Activated naive CD8-positive, alpha-beta T cell treated with anti-CD3 and anti-CD28 coated beads for 36 hours (primary cell): ENCODE results near the gene OAT. TPM values are rescaled to one million over a fixed set of nuclear protein-coding genes. Genes with fewer than 3 reads are reported as not detected.

Source experiments
- DNase-seq: peaks from one replicate; pipeline ENCODE4 v3.0.0; 2021
- H3K27ac Mint-ChIP-seq: one replicate; pipeline ENCODE4 v1.8.0; 2022; ENCODE audit warnings: mild to moderate bottlenecking, moderate library complexity, mixed read lengths
- H3K27me3 Mint-ChIP-seq: one replicate; pipeline ENCODE4 v1.8.0; 2022; ENCODE audit warnings: mild to moderate bottlenecking, mixed read lengths
- H3K36me3 Mint-ChIP-seq: one replicate; pipeline ENCODE4 v1.8.0; 2021; ENCODE audit warnings: mild to moderate bottlenecking, mixed read lengths
- H3K4me1 Mint-ChIP-seq: one replicate; pipeline ENCODE4 v1.8.0; 2021; ENCODE audit warnings: mixed read lengths
- H3K4me3 Mint-ChIP-seq: one replicate; pipeline ENCODE4 v1.8.0; 2022; ENCODE audit warnings: mild to moderate bottlenecking, moderate library complexity, mixed read lengths
- H3K9me3 Mint-ChIP-seq: one replicate; pipeline ENCODE4 v1.8.0; 2022; ENCODE audit warnings: mixed read lengths
- total RNA-seq, 2 experiments: library from RNA; stranded (reverse); gene quantifications; one replicate each; pipeline ENCODE4 v1.2.3, GENCODE V29; 2021

The OAT gene
- total RNA-seq, 2 experiments from 2014 or later, result 43.1 to 47.1 TPM

DNA sequence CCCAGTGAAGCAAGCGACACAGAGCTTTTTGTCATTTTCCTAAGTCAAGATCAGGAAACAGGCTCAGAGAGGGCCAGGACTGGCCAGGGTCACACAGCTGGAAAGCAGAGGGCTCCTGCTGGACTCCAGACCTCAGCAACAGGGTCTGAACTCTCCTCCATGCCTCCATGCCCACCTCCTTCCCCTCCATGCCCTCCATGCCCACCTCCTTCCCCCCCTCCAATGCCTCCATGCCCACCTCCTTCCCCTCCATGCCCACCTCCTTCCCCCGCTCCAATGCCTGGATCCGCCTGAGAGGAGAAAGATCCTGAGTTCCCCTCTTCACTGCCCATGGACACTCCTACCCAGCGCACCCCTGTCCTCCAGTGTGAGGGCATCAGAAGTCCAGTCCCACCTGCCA is 51.3 kb downstream of the OAT start:
- DNase-seq, result no peak
- H3K4me3 Mint-ChIP-seq, result no peak overlapping the region
- no peak overlapping the region for H3K27ac Mint-ChIP-seq
- peaks cover 4% of the 10 kb centered on the region for H3K27me3 Mint-ChIP-seq
- H3K9me3 Mint-ChIP-seq, result no peaks in the 10 kb centered on the region
- no peaks in the 10 kb centered on the region for H3K4me1 Mint-ChIP-seq
- H3K36me3 Mint-ChIP-seq, result no peaks in the 10 kb centered on the region

DNA sequence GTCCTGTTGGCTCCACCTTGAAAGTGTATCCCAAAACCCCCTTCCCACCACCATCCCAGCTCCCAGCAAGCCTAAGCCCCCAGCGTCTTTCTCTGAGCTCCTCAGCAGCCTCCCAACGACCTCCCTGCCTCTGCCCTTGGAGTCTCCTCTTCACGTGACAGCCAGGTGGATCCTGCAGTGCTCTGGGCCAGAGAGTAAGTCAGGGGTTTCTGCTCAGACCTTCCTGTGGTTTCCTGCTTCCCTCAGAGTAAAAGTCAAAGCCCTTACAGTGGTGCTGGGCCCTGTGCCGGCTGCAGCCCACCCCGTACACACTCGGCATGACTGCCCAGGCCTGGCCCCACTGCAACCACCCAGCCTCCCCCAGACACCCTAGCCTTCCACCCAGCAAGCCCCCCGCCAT is 51.9 kb downstream of the OAT start:
- Mint-ChIP-seq H3K9me3 (no peaks in the 10 kb centered on the region), H3K4me1 (no peaks in the 10 kb centered on the region), H3K4me3 (no peak overlapping the region), H3K36me3 (no peaks in the 10 kb centered on the region), H3K27ac (no peak overlapping the region), H3K27me3 (peaks cover 3% of the 10 kb centered on the region)
- DNase-seq, result no peak

DNA sequence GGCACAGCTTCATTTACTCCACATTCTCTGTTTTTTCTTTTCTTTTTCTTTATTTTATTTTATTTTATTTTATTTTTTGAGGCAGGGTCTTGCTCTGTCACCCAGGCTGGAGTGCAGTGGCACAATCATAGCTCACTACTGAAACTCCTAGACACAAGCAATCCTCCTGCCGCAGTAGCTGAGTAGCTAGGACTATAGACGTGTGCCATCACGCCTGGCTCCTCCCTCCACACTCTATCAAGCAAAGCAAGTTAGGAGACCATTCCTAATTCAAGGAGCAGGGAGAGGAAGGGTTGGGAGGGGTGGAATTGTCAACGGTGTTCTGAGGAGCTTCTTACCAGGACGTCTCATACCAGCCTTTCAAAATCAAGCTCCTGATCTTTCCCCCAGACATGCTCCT is 52.4 kb downstream of the OAT start:
- H3K36me3 Mint-ChIP-seq, result no peaks in the 10 kb centered on the region
- H3K4me1 Mint-ChIP-seq, result no peaks in the 10 kb centered on the region
- DNase-seq, result no peak
- no peaks in the 10 kb centered on the region for H3K27me3 Mint-ChIP-seq
- no peaks in the 10 kb centered on the region for H3K9me3 Mint-ChIP-seq
- no peak overlapping the region for H3K27ac Mint-ChIP-seq
- no peak overlapping the region for H3K4me3 Mint-ChIP-seq

DNA sequence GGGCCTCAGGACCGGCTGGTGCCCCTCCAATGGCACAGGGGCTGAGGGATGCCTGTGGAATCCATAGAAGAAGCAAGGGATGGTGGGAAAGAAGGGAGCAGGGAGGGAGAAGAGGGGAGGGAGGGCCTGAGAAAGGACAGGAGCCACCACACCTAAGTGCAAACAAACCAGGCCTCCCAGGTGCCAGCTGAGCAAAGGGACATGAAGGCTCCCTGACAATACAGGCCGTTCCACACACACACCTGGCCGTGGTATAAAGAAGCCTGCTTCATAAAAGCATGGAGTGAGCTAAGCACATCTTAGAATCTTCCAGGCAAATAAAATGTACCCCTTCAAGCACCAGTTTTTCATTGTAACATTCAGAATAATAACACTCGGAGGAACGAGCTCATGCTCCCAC is 54.0 kb downstream of the OAT start:
- no peaks in the 10 kb centered on the region for H3K36me3 Mint-ChIP-seq
- H3K4me1 Mint-ChIP-seq, result no peaks in the 10 kb centered on the region
- H3K4me3 Mint-ChIP-seq, result no peak overlapping the region
- H3K27ac Mint-ChIP-seq, result no peak overlapping the region
- H3K27me3 Mint-ChIP-seq, result no peaks in the 10 kb centered on the region
- no peak for DNase-seq
- peaks cover 2% of the 10 kb centered on the region for H3K9me3 Mint-ChIP-seq

DNA sequence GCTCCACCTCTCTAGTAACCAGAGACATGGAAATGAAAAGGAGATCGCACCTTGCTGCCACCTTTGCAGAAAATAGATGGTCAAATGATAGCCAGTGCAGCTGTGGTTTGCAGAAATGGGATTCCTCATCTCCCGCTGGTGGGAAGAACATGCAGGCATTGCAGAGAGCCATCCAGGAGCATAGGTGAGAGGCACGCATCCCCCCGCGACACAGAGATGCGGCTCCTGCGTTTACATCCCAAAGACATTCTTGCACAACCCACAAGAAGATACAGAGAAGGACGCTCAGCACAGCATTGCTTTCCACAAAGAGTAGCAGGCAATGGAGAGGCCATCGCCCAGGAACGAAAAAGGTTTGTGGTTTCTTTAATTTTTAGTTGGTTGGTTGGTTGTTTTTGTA is 56.2 kb downstream of the OAT start:
- peaks cover 8% of the 10 kb centered on the region for H3K9me3 Mint-ChIP-seq
- no peak for DNase-seq
- H3K27me3 Mint-ChIP-seq, result no peaks in the 10 kb centered on the region
- H3K27ac Mint-ChIP-seq, result no peak overlapping the region
- no peaks in the 10 kb centered on the region for H3K36me3 Mint-ChIP-seq
- no peak overlapping the region for H3K4me3 Mint-ChIP-seq
- no peaks in the 10 kb centered on the region for H3K4me1 Mint-ChIP-seq

DNA sequence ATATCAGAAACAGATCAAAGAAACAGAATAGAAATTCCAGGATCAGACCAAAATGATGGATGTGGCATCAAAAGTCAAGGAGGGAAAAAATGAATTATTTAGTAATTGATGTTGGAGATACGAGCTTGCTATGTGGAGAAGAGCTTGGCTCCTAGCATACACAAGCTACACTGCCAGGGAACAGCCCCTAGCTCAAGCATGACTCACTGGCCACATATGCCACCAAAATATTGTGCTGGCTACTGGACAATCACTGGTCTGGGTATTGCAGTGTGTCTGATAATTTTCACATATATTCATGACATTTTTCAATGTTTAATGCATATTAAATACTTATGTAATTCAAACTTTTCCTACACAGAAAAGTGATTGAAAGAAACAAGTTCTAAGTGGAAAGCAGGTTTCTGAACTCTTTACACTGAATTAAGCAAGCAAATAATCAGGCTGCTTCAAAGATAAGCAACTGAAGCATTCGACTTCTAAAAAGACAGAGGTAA is 59.3 kb downstream of the OAT start:
- no peak overlapping the region for H3K27ac Mint-ChIP-seq
- DNase-seq, result no peak
- no peak overlapping the region for H3K4me3 Mint-ChIP-seq
- H3K27me3 Mint-ChIP-seq, result peaks cover 8% of the 10 kb centered on the region
- H3K9me3 Mint-ChIP-seq, result peaks cover 8% of the 10 kb centered on the region
- H3K4me1 Mint-ChIP-seq, result peaks cover 10% of the 10 kb centered on the region
- H3K36me3 Mint-ChIP-seq, result no peaks in the 10 kb centered on the region

DNA sequence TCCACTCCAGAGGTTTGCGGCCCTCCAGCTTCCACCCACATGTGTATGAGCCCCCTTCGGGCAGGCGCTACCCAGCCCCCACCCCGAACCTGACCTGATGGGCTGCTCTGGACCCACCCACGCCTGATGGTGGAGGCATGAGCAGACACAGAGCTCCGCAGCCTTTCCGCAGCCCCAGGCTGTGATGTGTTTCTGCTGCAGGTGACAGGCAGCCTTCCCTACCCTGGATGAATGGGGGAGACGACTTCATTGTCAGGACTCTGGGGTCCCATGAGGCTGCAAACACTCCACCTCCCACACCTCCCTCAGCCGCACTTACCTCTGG is 61.2 kb downstream of the OAT start:
- H3K36me3 Mint-ChIP-seq, result no peaks in the 10 kb centered on the region
- peaks cover 8% of the 10 kb centered on the region for H3K27me3 Mint-ChIP-seq
- no peak overlapping the region for H3K4me3 Mint-ChIP-seq

DNA sequence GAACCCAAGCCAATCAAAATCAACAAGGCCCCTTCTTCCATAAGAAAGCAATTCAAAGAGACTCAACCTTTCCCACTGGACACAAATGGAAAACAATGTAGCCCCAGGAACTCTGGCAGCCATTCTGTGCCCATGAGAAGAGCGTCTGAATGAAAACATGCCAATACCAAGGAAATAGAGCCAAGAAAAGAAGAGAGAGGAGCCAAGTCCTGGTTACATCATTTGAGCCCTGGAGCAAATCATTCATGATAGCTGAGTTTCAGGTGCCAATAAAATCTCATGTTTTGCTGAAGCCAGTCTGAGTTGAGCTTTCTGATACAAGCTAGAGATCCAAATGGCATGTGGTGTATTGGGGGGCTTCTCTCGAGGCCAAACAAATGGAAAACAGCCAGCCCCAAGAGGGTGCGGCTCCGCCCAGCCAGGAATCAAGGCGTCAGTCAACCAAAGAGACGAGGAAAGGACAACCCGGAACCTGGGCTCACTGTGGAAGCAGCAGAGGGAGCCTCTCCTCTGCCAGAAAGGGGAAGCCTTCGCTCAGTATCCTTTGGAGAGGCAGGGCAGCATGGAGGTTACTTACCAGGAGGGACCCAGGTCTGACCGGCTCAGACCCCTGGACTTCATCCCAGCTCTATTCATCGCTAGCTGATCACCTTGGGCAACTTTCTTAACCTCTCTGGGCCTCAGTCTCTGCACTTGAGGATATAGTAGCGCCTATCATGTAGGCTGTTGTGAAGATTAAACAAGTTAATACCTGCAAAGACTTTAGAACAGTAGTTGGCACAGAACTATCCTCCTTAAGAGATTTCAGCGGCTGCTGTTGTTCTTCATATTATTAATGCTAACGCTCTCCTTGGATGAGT is 61.8 kb downstream of the OAT start:
- H3K36me3 Mint-ChIP-seq, result no peaks in the 10 kb centered on the region
- DNase-seq, result no peak
- H3K27ac Mint-ChIP-seq, result no peak overlapping the region
- peaks cover 8% of the 10 kb centered on the region for H3K27me3 Mint-ChIP-seq
- H3K4me3 Mint-ChIP-seq, result no peak overlapping the region
- H3K4me1 Mint-ChIP-seq, result peaks cover 13% of the 10 kb centered on the region
- peaks cover 8% of the 10 kb centered on the region for H3K9me3 Mint-ChIP-seq

More for the DNA sequence above, 61.2 kb downstream of the OAT start:
- peaks cover 13% of the 10 kb centered on the region for H3K4me1 Mint-ChIP-seq
- H3K27ac Mint-ChIP-seq, result no peak overlapping the region
- peaks cover 8% of the 10 kb centered on the region for H3K9me3 Mint-ChIP-seq
- no peak for DNase-seq

DNA sequence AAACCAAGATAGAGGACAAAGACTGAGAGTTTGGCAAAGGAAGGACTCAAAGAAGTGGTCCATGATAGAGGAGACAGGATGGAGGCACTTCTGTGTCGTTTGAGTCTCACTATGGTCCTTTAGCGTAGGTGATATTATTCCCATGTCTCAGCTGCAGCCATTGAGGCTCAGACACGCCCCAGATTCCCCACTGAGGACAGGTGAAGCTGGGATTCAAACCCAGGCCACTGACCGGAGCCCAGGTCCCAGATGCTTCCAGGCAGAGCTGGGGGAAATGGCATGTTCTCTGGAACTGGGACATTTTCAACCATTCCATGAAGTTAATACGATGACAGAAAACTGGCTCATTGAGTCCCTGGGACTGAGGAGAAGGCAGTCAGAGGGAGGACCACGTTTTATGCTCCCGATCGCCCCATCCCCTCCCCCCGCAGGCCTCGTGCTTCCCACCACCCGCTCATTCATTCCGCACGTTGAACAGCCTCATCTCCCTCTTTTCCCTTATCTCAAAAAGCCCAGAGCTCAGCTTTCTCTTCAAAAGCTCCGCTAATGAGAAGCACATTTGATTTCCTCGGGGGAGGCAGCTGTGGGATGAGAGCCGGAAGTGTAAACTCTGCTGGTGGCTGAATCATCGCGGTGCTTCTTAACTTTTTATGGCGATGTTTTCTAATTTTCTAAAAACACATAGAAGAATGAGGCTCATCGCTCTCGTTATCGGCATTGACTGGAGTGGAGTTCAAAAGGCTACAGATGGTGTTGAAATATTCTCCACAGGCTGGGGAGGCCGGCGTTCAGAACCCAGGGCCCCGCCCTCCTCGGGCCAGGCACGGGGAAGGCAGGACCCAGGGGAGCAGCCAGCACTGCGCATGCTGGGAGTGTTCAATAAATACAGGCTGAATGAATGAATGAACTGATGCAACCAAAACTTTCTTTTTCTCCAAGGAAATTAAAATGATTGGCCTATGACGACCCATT is 64.0 kb downstream of the OAT start:
- no peaks in the 10 kb centered on the region for H3K36me3 Mint-ChIP-seq
- peak overlapping the region; percentile 78 for H3K4me3 Mint-ChIP-seq
- peaks cover 13% of the 10 kb centered on the region for H3K4me1 Mint-ChIP-seq
- H3K9me3 Mint-ChIP-seq, result peaks cover 6% of the 10 kb centered on the region
- H3K27me3 Mint-ChIP-seq, result peaks cover 8% of the 10 kb centered on the region
- peak overlapping the region; percentile 88 for H3K27ac Mint-ChIP-seq
- peak; percentile 54 for DNase-seq

DNA sequence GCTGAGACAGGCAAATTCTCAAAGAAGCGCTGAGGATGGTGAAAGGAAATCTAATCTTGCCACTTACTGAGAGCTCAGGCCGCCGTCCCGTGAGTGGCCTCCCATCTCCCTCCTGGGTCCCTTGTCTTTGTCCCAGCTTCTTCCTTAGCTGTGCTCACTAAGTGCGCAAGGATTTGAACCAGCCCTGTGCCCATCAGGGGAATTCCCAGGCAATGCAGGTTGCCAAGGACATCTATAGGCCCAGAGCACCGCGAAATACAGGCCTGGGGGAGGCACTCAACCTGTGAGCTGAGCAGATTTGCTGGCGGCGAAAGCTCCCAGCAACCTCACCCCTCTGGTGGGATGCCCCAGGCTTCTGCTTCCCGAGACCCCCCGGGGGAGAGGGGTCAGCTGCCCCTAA is 64.8 kb downstream of the OAT start:
- Mint-ChIP-seq H3K4me1 (peaks cover 13% of the 10 kb centered on the region), H3K27me3 (peaks cover 8% of the 10 kb centered on the region), H3K27ac (no peak overlapping the region), H3K4me3 (no peak overlapping the region), H3K9me3 (peaks cover 3% of the 10 kb centered on the region), H3K36me3 (no peaks in the 10 kb centered on the region)
- no peak for DNase-seq

DNA sequence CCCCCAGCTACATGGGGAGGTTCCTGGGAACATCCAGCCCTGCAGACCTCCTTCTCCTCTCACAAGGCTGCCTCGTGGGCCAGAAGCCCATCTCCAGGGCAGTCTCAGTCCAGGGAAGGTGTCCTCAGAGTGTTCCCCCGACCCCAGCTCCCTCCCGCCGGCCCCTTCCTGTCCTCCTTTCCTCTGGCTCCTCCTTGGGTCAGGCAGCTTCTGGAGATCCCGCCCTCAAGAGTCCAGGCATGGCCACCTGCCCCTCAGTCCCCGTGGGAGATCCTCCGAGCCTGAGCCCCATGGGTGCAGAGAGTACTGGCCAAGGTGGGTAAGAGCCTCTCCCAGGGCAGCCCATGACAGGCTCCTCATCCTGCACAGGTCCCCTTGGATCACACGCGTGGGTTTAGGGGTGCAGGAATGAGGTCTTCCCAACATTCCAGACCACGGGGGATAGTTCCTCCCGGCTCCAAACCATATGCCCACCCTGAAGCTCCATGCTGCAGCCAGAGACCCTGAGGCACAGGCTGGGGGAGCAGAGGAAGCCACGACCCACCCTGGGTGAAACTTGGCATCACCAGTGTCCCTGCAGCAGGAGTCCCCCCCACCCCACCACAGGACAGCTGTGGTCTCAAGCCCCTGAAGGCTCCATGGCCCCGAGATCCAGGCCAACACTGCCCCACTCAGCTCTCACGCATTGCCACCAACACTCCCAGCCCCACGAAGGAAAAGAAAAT is 65.5 kb downstream of the OAT start:
- DNase-seq, result no peak
- no peak overlapping the region for H3K4me3 Mint-ChIP-seq
- peaks cover 13% of the 10 kb centered on the region for H3K4me1 Mint-ChIP-seq

DNA sequence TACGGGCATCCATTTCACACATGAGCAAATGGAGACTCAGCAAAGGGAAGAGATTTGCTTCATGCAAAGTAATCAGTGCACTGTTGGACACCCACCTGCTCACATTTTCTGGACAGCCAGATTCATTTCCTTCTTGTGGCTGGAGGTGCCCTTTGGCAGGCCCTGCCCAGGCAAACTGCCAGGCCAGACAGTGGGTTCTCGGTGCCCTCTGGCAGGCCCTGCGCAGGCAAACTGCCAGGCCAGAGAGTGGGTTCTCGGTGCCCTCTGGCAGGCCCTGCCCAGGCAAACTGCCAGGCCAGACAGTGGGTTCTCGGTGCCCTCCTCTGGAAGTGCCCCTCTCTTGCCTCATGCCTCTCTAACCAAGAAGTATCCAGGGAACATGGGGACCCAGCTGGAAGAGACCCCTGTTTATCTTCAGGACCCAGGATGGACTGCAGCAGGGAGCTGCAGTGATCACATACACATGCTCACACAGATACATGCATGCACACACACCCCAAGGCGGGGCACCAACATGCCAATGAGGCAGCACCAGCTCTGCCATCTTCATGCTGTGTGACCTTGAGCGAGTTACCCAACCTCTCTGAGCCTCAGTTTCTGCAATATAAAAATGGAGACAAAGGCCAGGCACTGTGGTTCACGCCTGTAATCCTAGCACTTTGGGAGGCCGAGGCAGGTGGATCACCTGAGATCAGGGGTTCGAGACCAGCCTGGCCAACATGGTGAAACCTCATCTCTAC is 67.1 kb downstream of the OAT start:
- Mint-ChIP-seq H3K9me3 (no peaks in the 10 kb centered on the region), H3K4me1 (peaks cover 13% of the 10 kb centered on the region), H3K27me3 (peaks cover 8% of the 10 kb centered on the region), H3K27ac (no peak overlapping the region), H3K4me3 (no peak overlapping the region), H3K36me3 (no peaks in the 10 kb centered on the region)
- DNase-seq, result no peak

More for the DNA sequence above, 65.5 kb downstream of the OAT start:
- Mint-ChIP-seq H3K36me3 (no peaks in the 10 kb centered on the region), H3K27ac (no peak overlapping the region), H3K27me3 (peaks cover 8% of the 10 kb centered on the region), H3K9me3 (no peaks in the 10 kb centered on the region)

DNA sequence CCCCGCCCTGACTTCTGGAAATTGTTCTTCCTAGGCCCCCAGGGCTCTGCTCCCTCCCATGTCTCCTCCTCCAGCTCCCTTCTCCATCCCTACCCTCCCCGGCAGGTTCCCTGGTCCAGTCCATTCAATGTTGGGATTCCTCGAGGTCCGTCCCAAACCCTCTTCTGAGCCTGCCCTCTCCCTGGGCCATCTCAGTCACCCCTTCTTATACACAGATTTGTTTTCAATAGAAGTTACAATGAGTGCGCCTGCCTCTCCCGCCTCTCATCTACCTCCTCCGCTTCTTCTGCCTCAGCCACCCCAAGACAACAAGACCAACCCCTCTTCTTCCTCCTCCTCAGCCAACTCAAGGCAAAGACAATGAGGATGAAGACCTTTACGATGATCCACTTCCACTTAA is 67.9 kb downstream of the OAT start:
- H3K4me1 Mint-ChIP-seq, result peaks cover 13% of the 10 kb centered on the region
- H3K27me3 Mint-ChIP-seq, result peaks cover 8% of the 10 kb centered on the region
- no peak overlapping the region for H3K4me3 Mint-ChIP-seq
- DNase-seq, result no peak
- no peaks in the 10 kb centered on the region for H3K36me3 Mint-ChIP-seq
- no peaks in the 10 kb centered on the region for H3K9me3 Mint-ChIP-seq
- no peak overlapping the region for H3K27ac Mint-ChIP-seq

DNA sequence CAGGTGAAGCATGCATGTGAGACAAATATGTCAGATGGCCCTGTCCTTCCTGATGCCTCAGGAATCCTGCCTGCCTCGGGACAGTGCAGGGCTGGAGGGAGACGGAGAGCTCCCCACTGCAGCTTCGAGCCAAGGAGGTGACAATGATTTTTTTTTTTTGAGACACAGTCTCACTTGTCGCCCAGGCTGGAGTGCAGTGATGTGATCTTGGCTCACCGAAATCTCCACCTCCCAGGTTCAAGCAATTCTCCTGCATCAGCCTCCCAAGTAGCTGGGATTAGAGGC is 68.8 kb downstream of the OAT start:
- DNase-seq, result no peak
- Mint-ChIP-seq H3K4me3 (no peak overlapping the region), H3K27me3 (peaks cover 3% of the 10 kb centered on the region), H3K36me3 (no peaks in the 10 kb centered on the region), H3K4me1 (peaks cover 7% of the 10 kb centered on the region), H3K27ac (no peak overlapping the region), H3K9me3 (no peaks in the 10 kb centered on the region)
